IMR-90 (cell line): Measurements from ENCODE around the gene CCR5. TPM values are rescaled to one million over a fixed set of nuclear protein-coding genes. Genes with fewer than 3 reads are reported as not detected.

Source experiments
- ATAC-seq: fragments of 200-7000 bp; cut with Tn5 transposase; 2 replicates; pipeline ENCODE4 v1.9.1; 2020; ENCODE audit warnings: low read depth, mild to moderate bottlenecking, moderate library complexity
- BruUV-seq: library from RNA; stranded (reverse); fragments of 400-500 nt; replicated peaks from 2 replicates; lab custom pipeline; 2021; lab: Mats Ljungman, UMichigan
- CTCF ChIA-PET: fragments of 300-600 bp; formaldehyde crosslinking; extraction: SDS; loops from one replicate; lab custom pipeline; 2021; ENCODE audit warnings: antibody characterized with exemption; lab: Yijun Ruan, JAX
- POLR2A ChIA-PET: fragments of 300-600 bp; sonication (Branson Sonifier 250); formaldehyde crosslinking; loops from one replicate; lab custom pipeline; 2022; ENCODE audit warnings: antibody characterized with exemption; ENCODE audit not compliant: unreplicated experiment; lab: Charles Lee
- DNase-seq: peaks from one replicate; pipeline ENCODE4 v3.0.0; 2013
- H2AFZ ChIP-seq: replicated peaks from 2 replicates; pipeline ENCODE3; 2013; ENCODE audit warnings: low read length, mild to moderate bottlenecking; ENCODE audit not compliant: poor library complexity
- H2AK5ac ChIP-seq: 2 replicates; pipeline ENCODE4 v1.6.1; 2013; ENCODE audit warnings: low read depth, low read length, inconsistent platforms
- H2AK9ac ChIP-seq: replicated peaks from 2 replicates; pipeline ENCODE3; 2013; ENCODE audit warnings: mild to moderate bottlenecking, low read depth, low read length, moderate library complexity; ENCODE audit not compliant: poor library complexity
- H2BK120ac ChIP-seq: 2 replicates; pipeline ENCODE4 v1.6.1; 2013; ENCODE audit warnings: low read depth, low read length, inconsistent platforms
- H2BK15ac ChIP-seq: 3 replicates; pipeline ENCODE4 v1.6.1; 2013; ENCODE audit warnings: low read depth, low read length, inconsistent platforms
- H2BK20ac ChIP-seq: 2 replicates; pipeline ENCODE4 v1.6.1; 2013; ENCODE audit warnings: low read depth, mild to moderate bottlenecking, inconsistent platforms, low read length, moderate library complexity
- H2BK5ac ChIP-seq: 2 replicates; pipeline ENCODE4 v1.6.1; 2013; ENCODE audit warnings: mild to moderate bottlenecking, low read depth, low read length, inconsistent platforms; ENCODE audit not compliant: poor library complexity, severe bottlenecking
- H3K14ac ChIP-seq: replicated peaks from 2 replicates; pipeline ENCODE4 v1.6.1; 2013; ENCODE audit warnings: low read depth, low read length, inconsistent platforms
- H3K18ac ChIP-seq: 2 replicates; pipeline ENCODE4 v1.6.1; 2013; ENCODE audit warnings: low read depth, low read length, control low read depth
- H3K23ac ChIP-seq: 2 replicates; pipeline ENCODE4 v1.6.1; 2013; ENCODE audit warnings: low read depth, low read length, inconsistent platforms
- H3K27ac ChIP-seq: 2 replicates; pipeline ENCODE4 v1.5.1; 2013; ENCODE audit warnings: mild to moderate bottlenecking, control low read depth, low read length; ENCODE audit not compliant: insufficient read depth
- H3K27me3 ChIP-seq: 2 replicates; pipeline ENCODE4 v1.6.1; 2013; ENCODE audit warnings: low read length; ENCODE audit not compliant: control insufficient read depth, insufficient read depth
- H3K36me3 ChIP-seq: 2 replicates; pipeline ENCODE4 v1.6.1; 2013; ENCODE audit warnings: low read length, mixed read lengths; ENCODE audit not compliant: control insufficient read depth, insufficient read depth
- H3K4ac ChIP-seq: 2 replicates; pipeline ENCODE4 v1.6.1; 2013; ENCODE audit warnings: low read depth, low read length, inconsistent platforms
- H3K4me1 ChIP-seq: 2 replicates; pipeline ENCODE4 v1.6.1; 2013; ENCODE audit warnings: low read length, mixed read lengths; ENCODE audit not compliant: control insufficient read depth, insufficient read depth
- H3K4me2 ChIP-seq: 2 replicates; pipeline ENCODE4 v1.6.1; 2013; ENCODE audit warnings: low read depth, mild to moderate bottlenecking, control low read depth, low read length, moderate library complexity
- H3K4me3 ChIP-seq: 2 replicates; pipeline ENCODE4 v1.5.1; 2013; ENCODE audit warnings: low read depth, mild to moderate bottlenecking, control low read depth, low read length, moderate library complexity; ENCODE audit not compliant: insufficient read depth
- H3K56ac ChIP-seq: 2 replicates; pipeline ENCODE4 v1.6.1; 2013; ENCODE audit warnings: low read length, inconsistent platforms; ENCODE audit not compliant: insufficient read depth; ENCODE audit errors: extremely low read depth
- H3K79me1 ChIP-seq, 2 experiments: 2 replicates each; pipeline ENCODE4 v1.6.1; 2013; ENCODE audit warnings: low read length in 2 of 2, inconsistent platforms in 1 of 2, low read depth in 1 of 2
- H3K9ac ChIP-seq: 2 replicates; pipeline ENCODE4 v1.6.1; 2013; ENCODE audit warnings: low read depth, low read length, control low read depth
- H3K9me1 ChIP-seq: 2 replicates; pipeline ENCODE4 v1.6.1; 2013; ENCODE audit warnings: low read length, inconsistent platforms; ENCODE audit not compliant: insufficient read depth
- H3K9me3 ChIP-seq: 2 replicates; pipeline ENCODE4 v1.6.1; 2013; ENCODE audit warnings: low read length; ENCODE audit not compliant: control insufficient read depth, insufficient read depth
- H4K20me1 ChIP-seq: 2 replicates; pipeline ENCODE4 v1.6.1; 2013; ENCODE audit warnings: low read length, inconsistent platforms; ENCODE audit not compliant: insufficient read depth
- H4K5ac ChIP-seq: 2 replicates; pipeline ENCODE4 v1.6.1; 2013; ENCODE audit warnings: mild to moderate bottlenecking, low read depth, low read length, control low read depth
- H4K8ac ChIP-seq, 2 experiments: 2 replicates each; pipeline ENCODE4 v1.6.1; 2013; ENCODE audit warnings: low read depth in 2 of 2, low read length in 2 of 2, control low read depth in 1 of 2, inconsistent platforms in 1 of 2
- H4K91ac ChIP-seq: 2 replicates; pipeline ENCODE4 v1.6.1; 2013; ENCODE audit warnings: low read depth, low read length, inconsistent platforms; ENCODE audit not compliant: insufficient read depth
- FOS ChIP-seq: fragments of 150-350 bp; IDR thresholded peaks from 2 replicates; pipeline ENCODE4 v1.6.1; 2016; ENCODE audit warnings: low read depth, low read length
- MAFK ChIP-seq: IDR thresholded peaks from 2 replicates; pipeline ENCODE4 v1.6.1; 2012; ENCODE audit warnings: low read depth, low read length, improper control_type of control experiment
- WGBS, 2 experiments: methylation state at CpG; one replicate each; pipeline versions ENCODE4 v1.1.5 to v1.1.7; 2013; ENCODE audit warnings: missing lambda C conversion rate in 2 of 2; ENCODE audit not compliant: insufficient read length in 1 of 2; ENCODE audit errors: extremely low coverage in 2 of 2; 5-methylcytosine and 5-hydroxymethylcytosine counted together
- dilution Hi-C: fragments of 300-500 bp; cut with HindIII; formaldehyde crosslinking; loops from one replicate; pipeline ENCODE4 v1.14.3; 2018; ENCODE audit warnings: low sequenced_read_pairs; ENCODE audit not compliant: unreplicated experiment
- in situ Hi-C: fragments of 300-500 bp; cut with MboI; formaldehyde crosslinking; loops from 3 replicates; pipeline ENCODE4 v1.14.3; 2019; ENCODE audit warnings: low sequenced_read_pairs, inconsistent platforms, mixed read lengths
- intact Hi-C: fragments of 100-400 bp; cut with micrococcal nuclease; formaldehyde crosslinking; loops from 2 replicates; pipeline ENCODE4 v1.10.0; 2022
- polyA plus RNA-seq, 3 experiments: library from polyadenylated mRNA; depleted of rRNA; stranded (reverse); fragments of >200 nt; gene quantifications; 2 replicates each; pipeline ENCODE4 v1.2.3, GENCODE V29; 2012; ENCODE audit warnings: low replicate concordance in 1 of 3
- total RNA-seq: library from RNA; depleted of rRNA; stranded (reverse); fragments of >200 nt; gene quantifications from 2 replicates; pipeline ENCODE4 v1.2.3, GENCODE V29; 2012

CCR5 gene
- total and polyA plus RNA-seq, 2 of the 4 experiments (the other 2 are of a cell fraction), result not detected

DNA sequence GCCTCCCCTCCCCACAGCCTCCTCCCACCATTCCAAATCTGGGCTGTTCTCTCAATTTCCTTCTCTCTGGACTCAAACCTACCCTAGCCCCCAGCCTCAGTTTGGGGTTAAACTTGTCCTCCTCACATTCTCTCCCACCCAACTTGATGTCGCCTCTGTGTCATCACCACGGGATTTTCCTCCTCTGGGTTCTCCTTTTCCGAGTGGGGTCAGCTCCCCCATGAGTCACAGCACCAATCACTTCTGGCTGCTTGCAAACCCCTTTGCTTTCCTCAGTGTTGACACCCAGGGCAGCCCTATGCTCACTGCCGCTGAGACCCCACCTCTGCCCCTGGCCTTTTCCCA is 35.7 kb downstream of the CCR5 start:
- POLR2A ChIA-PET, result no interaction called here
- 36% methylated on average over 2 of the region's 4 CpGs; no CpG with 5 or more reads in 1 of the 2 experiments for WGBS, 2 experiments
- H2AK5ac ChIP-seq, result peak overlapping the region; percentile 98
- H3K27ac ChIP-seq, result no peak overlapping the region; the same call in 1 of the 2 replicates
- peaks cover 0 to 4% of the 10 kb centered on the region in 2 experiments; a peak in 1 of 4 replicates for H3K79me1 ChIP-seq
- no peak overlapping the region for H3K4me3 ChIP-seq
- H3K9me1 ChIP-seq, result peaks cover 8% of the 10 kb centered on the region
- peak overlapping the region; percentile 89 for H2AFZ ChIP-seq
- no peak overlapping the region for H3K9ac ChIP-seq
- no peaks in the 10 kb centered on the region for H3K27me3 ChIP-seq
- H3K4ac ChIP-seq, result peak overlapping the region; percentile 92
- peak; percentile 44 for DNase-seq
- CTCF ChIA-PET, result interaction anchor here (0.7 kb wide), 1 partner anchor 326 kb away, joined by 3 read pairs; no protein-coding TSS in a partner anchor
- TF ChIP-seq MAFK (no peak), FOS (0 out of 2 replicates have a peak, but pooled peaks have one; percentile 16)
- peak overlapping the region; percentile 44 for H2AK9ac ChIP-seq
- H2BK15ac ChIP-seq, result peak overlapping the region; percentile 16; the same call in 2 of the 3 replicates
- dilution Hi-C loops (no loop called here), intact Hi-C loops (no loop called here), in situ Hi-C loops (no loop called here)
- no peaks in the 10 kb centered on the region for H3K36me3 ChIP-seq
- peak overlapping the region; percentile 92 for H4K5ac ChIP-seq
- H2BK120ac ChIP-seq, result peak overlapping the region; percentile 85
- no peak for ATAC-seq
- H3K4me1 ChIP-seq, result peaks cover 19% of the 10 kb centered on the region
- H2BK20ac ChIP-seq, result peak overlapping the region; percentile 49
- no peak overlapping the region for H3K23ac ChIP-seq
- H3K4me2 ChIP-seq, result no peak overlapping the region
- peak overlapping the region; percentile 85 to 93; a peak in 2 of 4 replicates for H4K8ac ChIP-seq
- H4K20me1 ChIP-seq, result no peaks in the 10 kb centered on the region
- BruUV-seq, result no TSS peak
- H3K9me3 ChIP-seq, result no peaks in the 10 kb centered on the region
- H3K56ac ChIP-seq, result no peak overlapping the region
- peak overlapping the region; percentile 89; the same call in 1 of the 2 replicates for H4K91ac ChIP-seq
- peak overlapping the region; percentile 83 for H3K14ac ChIP-seq
- no peak overlapping the region for H3K18ac ChIP-seq
- no peak overlapping the region for H2BK5ac ChIP-seq
